Measurements from ENCODE around the gene ZNF8.

DNA sequence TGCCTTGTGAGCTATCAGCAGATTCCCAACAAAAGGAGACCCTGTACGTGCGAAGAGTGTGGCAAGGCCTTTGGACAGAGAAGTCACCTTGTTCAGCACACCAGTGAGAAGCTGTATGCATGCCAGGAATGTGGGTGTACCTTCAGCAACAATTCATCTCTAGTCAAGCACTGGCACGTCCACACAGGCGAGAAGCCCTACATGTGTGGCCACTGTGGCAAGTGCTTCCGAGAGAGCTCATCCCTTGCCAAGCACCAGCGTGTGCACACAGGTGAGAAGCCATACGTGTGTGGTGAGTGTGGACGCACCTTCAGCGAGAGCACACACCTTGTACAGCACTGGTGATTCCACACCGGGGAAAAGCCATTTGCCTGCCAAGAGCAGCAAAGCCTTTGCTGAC, 40.5 kb downstream of the ZNF8 start:
- TF ChIP-seq EP300 (IDR thresholded peaks at IDR 0.05) (no peak), POLR2A (IDR thresholded peaks at IDR 0.05) (no peak), POLR2AphosphoS5 (IDR thresholded peaks at IDR 0.05) (no peak)
- TF ChIP-seq, protein P1, sequence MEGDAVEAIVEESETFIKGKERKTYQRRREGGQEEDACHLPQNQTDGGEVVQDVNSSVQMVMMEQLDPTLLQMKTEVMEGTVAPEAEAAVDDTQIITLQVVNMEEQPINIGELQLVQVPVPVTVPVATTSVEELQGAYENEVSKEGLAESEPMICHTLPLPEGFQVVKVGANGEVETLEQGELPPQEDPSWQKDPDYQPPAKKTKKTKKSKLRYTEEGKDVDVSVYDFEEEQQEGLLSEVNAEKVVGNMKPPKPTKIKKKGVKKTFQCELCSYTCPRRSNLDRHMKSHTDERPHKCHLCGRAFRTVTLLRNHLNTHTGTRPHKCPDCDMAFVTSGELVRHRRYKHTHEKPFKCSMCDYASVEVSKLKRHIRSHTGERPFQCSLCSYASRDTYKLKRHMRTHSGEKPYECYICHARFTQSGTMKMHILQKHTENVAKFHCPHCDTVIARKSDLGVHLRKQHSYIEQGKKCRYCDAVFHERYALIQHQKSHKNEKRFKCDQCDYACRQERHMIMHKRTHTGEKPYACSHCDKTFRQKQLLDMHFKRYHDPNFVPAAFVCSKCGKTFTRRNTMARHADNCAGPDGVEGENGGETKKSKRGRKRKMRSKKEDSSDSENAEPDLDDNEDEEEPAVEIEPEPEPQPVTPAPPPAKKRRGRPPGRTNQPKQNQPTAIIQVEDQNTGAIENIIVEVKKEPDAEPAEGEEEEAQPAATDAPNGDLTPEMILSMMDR (IDR thresholded peaks at IDR 0.05), result no peak

Data from sigmoid colon (tissue), 4 donors.